ENCODE measurements around the gene ZMYND8.
"Not testable (repeated sequence)": the region's sequence is repeated elsewhere in the genome, so short reads cannot be mapped to it uniquely, and the experiment has no call there.

ZMYND8 gene

DNA sequence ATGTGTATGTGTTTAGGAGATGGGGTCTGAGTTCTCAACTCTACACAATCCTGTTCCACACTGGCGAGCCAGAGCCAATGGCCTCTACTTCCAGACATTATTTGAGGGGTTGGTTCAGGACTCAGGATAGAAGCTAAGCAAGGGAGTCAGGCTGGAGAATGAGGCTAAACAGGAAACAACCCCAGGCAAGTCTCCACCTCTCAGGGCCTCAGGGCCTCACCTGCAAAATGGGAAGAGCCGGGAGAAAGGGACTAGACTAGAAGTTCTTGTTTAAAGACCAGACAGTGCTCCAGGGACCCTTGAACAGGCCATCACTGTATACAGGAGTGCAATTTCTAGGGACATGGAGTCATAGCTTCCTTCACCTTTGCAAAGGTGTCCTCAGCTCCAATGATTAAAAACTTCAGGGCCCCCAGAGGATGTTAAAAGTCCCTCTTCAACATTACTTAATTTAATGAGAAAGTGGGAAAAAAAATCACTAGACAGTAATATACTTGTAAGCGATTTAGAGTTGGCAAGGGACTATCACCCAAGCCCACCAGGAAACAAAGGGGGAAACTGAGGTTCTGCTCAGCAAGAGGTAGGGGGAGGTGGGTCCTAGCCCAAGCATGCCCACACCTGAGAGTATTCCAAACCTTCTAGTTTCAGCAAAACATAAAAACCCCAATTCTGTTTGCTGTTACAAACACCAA is 41.7 kb downstream of the ZMYND8 start:
- no peak for FAIRE-seq
- DNase-seq (ENCODE audit: insufficient read length, low spot score): no peak

DNA sequence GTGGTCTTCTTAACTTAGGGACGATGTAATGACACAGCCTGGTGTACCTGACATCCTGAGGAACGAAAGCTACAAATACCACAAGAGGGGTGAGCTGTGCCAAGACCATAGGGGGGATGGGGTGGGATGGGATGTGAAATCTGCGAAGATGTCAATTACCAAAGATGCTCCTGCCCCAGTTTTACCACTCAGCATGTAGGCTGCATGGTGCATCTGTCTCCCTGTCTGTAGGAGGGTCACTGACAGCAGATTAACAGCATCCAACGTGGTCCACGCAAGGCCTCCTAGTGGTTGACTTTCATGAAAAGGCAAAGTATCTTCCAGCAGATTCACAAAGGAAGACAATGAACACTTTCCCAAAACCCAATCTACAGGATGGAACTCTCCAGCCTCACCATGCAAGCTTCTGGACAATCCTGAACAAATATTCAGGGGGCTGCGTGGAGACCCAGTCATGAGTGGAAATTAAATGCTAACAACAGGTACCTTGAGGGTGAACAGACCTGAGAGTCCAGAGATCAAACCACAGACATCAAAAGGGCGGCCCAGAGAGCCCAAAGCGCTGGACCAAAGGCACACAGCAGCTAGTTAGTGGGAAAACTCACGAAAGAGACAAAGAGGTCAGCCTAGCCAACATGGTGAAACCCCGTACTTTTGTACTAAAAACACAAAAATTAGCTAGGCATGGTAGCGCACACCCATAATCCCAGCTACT is 44.4 kb downstream of the ZMYND8 start:
- DNase-seq (ENCODE audit: insufficient read length, low spot score): no peak
- FAIRE-seq: no peak

DNA sequence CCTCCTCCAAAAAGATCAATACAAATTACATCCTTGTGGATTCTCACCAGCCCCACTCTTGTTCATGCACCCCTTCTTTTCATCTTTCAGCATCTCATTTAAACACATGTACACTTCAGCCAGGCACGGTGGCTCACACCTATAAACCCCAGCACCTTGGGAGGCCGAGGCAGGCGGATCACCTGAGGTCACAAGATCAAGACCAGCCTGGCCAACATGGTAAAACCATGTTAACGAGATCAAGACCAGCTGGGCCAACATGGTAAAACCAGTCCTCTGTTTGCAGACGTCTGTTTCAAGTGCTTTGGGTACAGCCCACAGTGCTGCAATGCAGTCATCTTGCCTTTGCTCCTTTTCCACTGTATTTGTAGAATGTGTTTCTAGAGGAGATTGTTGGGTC is 45.3 kb downstream of the ZMYND8 start:
- FAIRE-seq (no peak), DNase-seq (ENCODE audit: insufficient read length, low spot score) (no peak)

DNA sequence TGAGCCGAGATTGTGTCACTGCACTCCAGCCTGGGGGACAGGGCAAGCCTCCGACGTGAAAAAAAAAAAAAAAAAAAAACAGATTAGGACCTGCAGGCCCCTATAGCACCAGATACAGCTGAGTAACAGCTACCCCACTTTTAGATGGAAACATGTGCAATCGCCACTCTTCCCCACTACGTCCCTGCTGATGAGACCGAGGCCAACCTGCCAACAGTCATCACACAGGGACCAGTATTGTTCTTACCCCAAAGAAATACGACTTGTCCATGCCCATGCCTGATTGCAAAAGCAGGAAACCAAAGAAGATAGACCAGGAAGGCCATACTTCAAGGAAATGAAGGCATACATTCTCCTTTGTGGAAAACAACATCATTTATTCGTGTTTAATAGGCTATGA is 45.8 kb downstream of the ZMYND8 start:
- no peak for FAIRE-seq

DNA sequence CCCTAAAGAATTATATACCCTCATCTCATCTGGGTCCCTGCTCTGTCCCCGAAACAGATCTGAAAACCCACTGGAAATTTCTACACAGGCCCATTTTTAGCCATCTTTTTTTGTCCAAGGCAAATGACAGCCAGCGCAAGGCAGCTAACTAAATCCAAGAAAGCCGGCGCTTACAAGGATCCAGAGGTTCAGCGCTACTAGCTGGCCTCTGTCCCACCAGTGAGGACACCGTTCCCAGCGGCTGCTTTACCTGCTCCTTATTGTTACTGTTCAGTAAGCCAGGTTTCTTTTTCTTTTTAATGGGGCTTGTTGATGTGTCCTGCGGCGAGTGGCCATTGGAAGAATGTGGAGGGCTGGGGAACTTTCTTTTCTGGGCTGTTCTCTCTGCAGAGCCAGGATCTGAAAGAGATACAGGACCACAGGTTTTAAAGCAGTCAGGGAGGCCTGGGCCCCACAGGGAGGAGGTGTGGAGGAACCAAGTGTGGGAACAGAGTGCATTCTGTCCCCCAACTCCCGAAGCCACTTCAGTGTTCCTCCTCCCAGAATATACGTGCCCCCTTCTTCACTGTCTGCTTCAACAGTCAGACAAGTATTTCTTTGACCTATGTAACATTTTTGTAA is 46.6 kb downstream of the ZMYND8 start:
- DNase-seq (ENCODE audit: insufficient read length, low spot score): no peak
- FAIRE-seq: no peak

More for the DNA sequence above, 45.8 kb downstream of the ZMYND8 start:
- no peak for DNase-seq (ENCODE audit: insufficient read length, low spot score)

DNA sequence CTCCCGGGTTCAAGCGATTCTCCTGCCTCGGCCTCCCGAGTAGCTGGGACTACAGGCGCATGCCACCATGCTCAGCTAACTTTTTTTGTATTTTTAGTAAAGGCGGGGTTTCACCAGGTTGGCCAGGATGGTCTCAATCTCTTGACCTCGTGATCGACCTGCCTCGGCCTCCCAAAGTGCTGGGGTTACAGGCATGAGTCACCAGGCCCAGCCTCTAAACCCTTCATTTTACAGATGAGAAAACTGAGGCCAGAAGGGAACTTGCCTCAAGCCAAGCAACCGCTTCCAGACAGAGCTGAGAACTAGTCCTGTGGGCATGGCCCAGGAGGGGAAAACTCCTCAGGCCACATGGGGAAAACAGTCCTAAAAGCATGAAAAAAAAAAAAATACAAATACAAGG is 47.1 kb downstream of the ZMYND8 start:
- DNase-seq (ENCODE audit: insufficient read length, low spot score) (no peak), FAIRE-seq (no peak)

DNA sequence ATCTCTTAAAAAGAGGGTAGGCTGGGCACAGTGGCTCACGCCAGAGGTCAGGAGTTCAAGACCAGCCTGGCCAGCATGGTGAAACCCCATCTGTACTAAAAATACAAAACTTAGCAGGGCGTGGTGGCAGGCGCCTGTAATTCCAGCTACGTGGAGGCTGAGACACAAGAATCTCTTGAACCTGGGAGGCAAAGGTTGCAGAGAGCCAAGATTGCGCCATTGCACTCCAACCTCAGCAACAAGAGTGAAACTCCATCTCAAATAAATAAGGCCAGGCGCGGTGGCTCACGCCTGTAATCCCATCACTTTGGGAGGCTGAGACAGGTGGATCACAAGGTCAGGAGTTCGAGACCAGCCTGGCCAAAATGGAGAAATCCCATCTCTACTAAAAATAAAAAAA is 48.9 kb downstream of the ZMYND8 start:
- FAIRE-seq; DNase-seq (ENCODE audit: insufficient read length, low spot score): not testable (repeated sequence)

DNA sequence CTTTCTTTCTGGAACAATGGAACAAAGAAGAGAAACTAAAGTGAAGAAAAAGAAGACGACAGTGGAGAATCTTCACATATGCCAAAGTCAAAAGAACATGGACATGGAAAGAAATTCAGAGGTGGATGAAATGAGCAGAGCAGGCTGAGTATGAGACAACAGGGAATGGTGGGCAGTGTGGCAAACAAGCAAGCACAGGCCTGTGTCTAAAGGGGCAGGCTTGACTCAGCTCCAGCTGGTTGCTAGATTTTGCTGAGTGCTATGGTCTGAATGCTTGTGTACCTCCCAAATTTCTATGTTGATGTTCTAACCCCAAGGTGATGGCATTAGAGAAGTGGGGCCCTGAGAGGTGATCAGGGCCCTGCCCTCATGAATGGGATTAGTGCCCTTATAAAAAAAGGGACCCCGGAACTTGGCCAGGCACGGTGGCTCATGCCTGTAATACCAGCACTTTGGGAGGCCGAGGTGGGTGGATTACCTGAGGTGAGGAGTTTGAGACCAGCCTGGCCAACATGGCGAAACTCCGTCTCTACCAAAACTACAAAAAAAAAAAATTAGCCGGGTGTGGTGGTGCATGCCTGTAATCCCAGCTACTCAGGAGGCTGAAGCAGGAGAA is 49.6 kb downstream of the ZMYND8 start:
- no peak for DNase-seq (ENCODE audit: insufficient read length, low spot score)
- FAIRE-seq: no peak

DNA sequence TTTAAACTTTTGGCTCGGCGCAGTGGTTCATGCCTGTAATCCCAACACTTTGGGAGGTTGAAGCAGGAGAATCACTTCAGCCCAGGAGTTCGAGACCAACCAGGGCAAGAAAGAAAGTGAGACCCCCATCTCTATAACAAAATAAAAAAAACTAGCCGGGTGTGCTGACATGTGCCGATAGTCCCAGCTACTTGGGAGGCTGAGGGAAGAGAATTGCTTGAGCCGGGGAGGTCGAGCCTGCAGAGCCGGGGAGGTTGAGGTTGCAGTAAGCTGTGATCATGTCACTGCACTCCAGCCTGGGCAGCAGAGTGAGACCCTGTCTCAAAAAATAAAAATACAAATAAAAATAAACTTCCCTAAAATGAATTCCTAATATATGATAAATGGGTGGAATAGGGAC is 50.4 kb downstream of the ZMYND8 start:
- DNase-seq (ENCODE audit: insufficient read length, low spot score) (no peak), FAIRE-seq (no peak)

DNA sequence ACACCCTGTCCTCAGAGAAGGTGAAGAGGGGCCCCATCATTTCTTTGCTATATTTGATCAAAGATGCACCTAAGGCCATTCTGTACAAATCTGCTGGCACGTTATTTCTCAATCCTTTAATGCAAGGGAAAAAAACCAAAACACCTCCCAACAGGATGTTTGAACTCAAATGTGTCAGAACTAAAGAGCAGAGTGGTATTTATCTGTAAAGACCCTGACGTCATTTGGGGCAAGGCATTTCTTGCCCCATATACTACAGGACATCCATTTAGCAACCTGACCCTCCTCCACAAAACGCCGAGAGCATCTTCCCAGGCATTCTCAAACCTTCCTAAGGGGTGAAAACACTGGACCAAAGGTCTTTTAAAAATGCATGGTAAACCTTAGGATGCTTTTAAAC is 50.8 kb downstream of the ZMYND8 start:
- no peak for FAIRE-seq
- DNase-seq (ENCODE audit: insufficient read length, low spot score): no peak

DNA sequence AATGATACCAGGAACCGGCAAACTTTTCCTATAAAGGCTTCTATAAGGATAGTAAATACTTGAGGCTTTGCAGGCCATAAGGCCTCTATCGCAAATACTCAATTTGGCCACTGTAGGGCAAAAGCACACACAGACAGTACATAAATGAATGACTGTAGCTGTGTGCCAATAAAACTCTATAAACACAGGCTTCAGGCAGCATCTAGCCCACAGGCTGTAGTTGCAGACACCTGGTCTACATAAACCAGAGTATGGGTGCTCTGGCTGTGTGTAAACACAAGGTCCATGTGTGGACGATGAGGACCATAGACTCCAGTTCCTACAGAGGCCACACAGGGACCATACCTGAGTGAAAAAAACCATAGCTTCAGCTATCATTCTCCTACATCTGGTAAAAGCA is 52.2 kb downstream of the ZMYND8 start:
- FAIRE-seq (no peak), DNase-seq (ENCODE audit: insufficient read length, low spot score) (no peak)

DNA sequence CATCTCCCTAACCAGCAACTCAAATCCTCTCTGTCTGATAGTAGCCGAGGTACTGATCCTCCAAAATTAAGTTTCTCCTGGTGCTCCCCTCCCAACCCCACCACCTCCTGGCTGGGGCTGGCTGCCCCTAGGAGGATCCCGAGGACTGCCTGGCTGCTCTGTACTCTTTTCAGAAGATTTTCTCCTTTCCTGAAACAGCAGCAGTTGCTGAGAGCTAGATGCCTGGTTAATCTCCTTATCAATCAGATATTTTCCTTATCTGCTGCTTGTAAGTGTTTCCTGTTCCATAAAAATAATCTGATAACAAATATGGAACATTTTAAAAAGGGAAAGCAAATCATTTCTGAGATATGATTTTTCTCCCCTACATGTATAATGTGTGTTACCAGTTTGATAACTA is 52.8 kb downstream of the ZMYND8 start:
- no peak for DNase-seq (ENCODE audit: insufficient read length, low spot score)
- no peak for FAIRE-seq

DNA sequence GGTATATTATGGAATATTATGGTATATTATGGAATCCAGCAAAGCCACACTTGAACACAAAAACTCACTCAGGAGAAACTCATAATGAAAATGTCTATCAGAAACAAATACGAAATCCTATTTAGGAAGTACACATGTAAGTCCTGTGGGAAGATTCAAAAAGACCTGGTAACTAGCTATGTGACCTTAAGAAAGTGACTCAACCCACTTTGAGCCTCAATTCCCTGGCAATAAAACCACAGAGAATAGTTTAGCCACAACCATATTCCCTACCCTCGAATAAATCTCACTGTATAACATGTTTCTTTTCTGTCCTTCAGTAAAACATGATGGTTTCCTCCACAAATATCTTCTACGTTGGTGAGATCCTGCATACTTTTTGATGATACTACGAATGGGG is 56.4 kb downstream of the ZMYND8 start:
- no peak for FAIRE-seq
- no peak for DNase-seq (ENCODE audit: insufficient read length, low spot score)

DNA sequence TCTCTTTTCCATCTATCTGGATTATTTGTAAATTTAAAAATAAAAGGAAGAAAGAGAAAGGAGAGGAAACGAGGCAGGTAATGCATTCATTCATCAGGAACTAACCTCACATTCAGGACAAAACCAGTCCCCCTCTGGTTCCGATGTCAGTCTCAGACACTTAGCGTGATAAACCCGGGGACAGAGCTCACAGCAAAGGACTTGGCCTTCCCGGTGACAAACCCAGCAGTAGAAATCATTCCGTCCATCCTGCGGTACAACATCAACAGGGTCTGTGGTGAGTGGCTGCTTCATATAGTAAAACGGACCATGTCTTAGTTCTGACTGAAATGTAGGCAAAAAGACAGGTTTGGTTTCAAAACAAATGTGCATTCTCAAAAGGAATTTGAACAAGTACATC is 57.9 kb downstream of the ZMYND8 start:
- DNase-seq (ENCODE audit: insufficient read length, low spot score): no peak
- no peak for FAIRE-seq

DNA sequence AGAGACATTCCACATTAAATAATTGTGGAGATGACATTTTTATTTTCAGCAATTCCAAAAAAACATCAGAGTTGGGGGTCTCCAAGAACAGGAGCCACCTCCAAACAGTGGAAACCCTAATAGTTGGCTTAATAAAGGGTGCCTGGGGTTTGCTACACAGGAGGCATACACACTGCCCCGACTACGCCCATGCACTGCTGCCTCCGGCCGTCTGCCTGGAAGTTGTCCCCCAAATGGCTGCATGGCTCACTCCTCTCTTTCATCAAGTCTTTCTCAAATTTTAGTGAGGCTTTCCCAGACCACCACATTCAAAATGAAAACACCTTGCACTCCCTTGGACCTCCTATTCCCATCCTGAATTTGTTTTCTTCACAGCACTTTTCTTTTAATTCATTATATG is 58.8 kb downstream of the ZMYND8 start:
- DNase-seq (ENCODE audit: insufficient read length, low spot score) (no peak), FAIRE-seq (no peak)

DNA sequence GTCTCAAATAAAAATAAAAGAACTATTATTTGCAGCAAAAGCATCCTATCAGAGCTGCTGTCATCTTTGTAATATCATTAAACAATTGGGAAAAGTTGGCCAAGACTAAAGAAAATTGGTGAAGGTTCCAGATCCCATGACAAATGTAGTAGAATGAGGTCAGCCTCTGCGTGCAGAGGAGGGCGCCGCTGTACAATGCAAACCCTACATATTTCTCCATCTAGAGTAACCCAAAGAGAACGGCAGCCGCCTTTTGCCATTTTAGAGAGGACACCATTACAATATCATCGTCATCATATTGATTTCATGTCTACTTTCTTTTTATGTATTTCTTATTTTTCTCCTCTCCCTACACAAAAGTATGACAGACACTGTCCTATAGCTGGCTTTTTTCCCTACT is 59.5 kb downstream of the ZMYND8 start:
- no peak for FAIRE-seq
- no peak for DNase-seq (ENCODE audit: insufficient read length, low spot score)

DNA sequence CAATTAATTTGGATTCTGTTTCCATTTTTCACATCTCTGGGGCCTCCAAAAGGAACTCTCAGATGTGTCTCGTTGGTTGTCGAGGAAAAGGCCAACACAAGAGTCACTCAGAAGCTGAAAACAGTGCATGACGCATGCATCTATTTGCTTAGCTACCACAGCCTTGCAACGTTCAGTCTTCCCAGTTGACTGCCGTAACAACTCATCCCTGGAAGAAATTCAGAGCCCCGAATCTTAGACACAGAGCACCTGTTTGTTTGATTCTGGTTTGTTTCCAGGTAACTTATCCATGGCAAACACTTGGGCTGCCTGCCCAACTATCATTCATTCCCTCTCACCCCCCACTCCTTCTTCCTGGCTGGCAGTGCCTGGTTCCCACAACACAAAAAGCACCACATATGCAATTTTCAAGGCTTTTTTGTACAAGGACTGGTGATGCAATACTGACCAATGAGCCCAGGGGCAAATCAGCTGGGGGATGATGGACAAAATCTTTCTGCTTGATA is 60.5 kb downstream of the ZMYND8 start:
- FAIRE-seq (no peak), DNase-seq (ENCODE audit: insufficient read length, low spot score) (no peak)

DNA sequence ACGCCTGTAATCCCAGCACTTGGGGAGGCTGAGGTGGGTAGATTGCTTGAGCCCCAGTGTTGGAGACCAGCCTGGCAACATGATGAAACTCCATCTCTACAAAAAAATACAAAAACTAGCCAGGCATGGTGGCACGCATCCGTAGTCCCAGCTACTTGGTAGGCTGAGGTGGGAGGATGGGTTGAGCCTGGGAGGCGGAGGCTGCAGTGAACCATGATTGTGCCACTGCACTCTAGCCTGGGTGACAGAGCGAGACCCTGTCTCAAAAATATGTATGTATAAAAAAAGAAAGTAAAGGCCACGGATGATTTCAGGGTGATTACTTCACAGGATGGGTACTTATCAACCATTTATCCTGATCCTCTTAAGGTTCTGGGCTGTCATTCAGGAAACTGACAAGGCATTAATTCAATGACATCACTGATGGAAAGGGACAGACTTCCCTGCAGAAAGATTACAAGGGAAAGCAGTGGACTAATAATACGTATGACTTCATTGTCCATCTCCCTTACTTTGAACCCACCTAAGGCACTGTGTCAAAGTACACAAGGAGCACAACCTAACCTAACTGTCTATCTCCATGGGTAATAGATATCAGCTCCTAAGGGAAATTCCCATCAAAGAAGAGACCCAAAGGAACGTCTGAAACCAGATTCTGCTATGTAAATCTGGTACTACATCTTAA is 61.2 kb downstream of the ZMYND8 start:
- FAIRE-seq: no peak
- no peak for DNase-seq (ENCODE audit: insufficient read length, low spot score)

DNA sequence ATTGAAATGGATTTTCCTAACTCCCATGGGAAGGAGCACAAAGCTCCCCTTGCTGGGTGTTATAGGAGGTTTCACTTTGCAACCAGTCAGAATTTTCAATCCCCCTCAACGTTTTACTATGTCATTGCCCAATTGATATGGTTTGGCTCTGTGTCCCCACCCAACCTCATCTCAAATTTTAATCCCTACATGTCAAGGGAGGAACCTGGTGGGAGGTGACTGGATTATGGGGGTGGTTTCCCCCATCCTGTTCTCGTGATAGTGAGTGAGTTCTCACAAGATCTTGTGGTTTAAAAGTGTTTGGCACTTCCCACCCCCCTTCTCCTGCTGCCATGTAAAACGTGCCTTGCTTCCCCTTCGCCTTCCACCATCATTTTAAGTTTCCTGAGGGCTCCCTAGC is 62.9 kb downstream of the ZMYND8 start:
- DNase-seq (ENCODE audit: insufficient read length, low spot score) (no peak), FAIRE-seq (no peak)

DNA sequence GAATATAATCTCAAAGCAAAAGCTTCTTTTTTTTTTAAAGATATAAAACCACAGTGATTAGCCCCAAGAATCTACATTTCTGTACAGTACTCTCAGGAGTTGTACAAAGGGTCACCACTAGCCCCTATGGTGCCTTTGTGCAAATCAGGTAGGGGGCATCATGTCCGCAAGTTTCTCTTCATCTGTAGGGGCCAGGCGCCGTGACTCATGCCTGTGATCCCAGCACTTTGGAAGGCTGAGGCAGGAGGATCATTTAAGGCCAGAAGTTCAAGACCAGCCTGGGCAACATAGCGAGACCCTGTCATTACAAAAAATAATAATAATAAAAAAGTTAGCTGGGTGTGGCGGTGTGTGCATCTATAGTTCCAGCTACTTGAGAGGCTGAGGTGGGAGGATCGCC is 63.9 kb downstream of the ZMYND8 start:
- FAIRE-seq (no peak), DNase-seq (ENCODE audit: insufficient read length, low spot score) (no peak)
